Measurements from ENCODE around the gene SLC7A6OS.

The SLC7A6OS gene

GRCh38 chr16:68344252-68344651 is 33.5 kb upstream of the SLC7A6OS start:
- DNase-seq (ENCODE audit: low read depth): peak; percentile 42

DNA sequence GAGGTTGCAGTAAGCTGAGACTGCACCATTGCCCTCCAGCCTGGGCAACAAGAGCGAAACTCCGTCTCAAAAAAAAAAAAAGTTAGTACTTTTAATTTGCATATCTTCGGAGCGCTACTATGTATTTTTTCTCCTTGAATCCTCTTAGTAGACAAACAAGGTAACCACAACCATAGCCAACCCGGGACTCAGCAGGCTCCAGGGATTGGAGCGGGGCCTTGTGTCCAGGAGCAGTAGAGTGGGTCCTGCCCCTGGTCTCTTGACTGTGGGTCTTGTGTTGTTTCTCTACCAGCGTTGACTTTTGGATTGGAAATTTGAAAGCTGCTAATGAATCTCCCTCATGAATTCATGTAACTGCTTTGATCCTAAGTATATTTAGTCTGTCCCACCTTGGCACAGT is 32.4 kb upstream of the SLC7A6OS start:
- DNase-seq (ENCODE audit: low read depth): no peak

- no peak for DNase-seq (ENCODE audit: low read depth)
Observed at GRCh38 chr16:68342620-68343019, 31.9 kb upstream of the SLC7A6OS start.

- no peak for DNase-seq (ENCODE audit: low read depth)
Observed at GRCh38 chr16:68339214-68339613, 28.5 kb upstream of the SLC7A6OS start.

GRCh38 chr16:68338326-68339119 is 27.8 kb upstream of the SLC7A6OS start:
- no peak for DNase-seq (ENCODE audit: low read depth)

GRCh38 chr16:68335175-68335574 is 24.4 kb upstream of the SLC7A6OS start:
- DNase-seq (ENCODE audit: low read depth): peak; percentile 45

- DNase-seq (ENCODE audit: low read depth): peak; percentile 83
Observed at GRCh38 chr16:68332411-68333121, 21.8 kb upstream of the SLC7A6OS start.

GRCh38 chr16:68331879-68332410 is 21.2 kb upstream of the SLC7A6OS start:
- peak; percentile 50 for DNase-seq (ENCODE audit: low read depth)

DNA sequence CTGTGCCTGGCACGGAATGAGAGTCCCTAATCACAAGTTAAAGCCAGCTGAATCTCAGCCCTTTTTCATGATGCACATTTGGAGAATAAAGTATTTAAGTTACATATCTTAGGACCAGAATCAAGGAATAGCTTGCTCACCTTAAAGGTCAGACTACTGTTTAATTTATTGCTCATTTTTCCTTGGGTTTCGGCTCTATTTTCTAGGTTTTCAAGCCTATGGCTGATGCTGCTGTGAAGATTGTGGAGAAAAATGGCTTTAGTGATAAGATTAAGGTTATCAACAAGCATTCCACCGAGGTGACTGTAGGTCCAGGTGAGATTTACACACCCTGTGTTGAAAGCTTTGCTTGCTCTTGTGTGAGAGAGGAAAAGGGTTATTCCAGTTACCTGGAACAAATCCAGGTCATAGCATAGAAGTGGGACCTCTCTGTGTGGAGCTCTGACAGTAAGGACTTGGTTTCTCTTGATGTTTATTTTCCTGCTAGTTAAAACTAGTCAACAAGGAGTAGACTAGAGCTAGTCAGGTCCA is 18.2 kb upstream of the SLC7A6OS start:
- DNase-seq (ENCODE audit: low read depth): peak; percentile 22

DNA sequence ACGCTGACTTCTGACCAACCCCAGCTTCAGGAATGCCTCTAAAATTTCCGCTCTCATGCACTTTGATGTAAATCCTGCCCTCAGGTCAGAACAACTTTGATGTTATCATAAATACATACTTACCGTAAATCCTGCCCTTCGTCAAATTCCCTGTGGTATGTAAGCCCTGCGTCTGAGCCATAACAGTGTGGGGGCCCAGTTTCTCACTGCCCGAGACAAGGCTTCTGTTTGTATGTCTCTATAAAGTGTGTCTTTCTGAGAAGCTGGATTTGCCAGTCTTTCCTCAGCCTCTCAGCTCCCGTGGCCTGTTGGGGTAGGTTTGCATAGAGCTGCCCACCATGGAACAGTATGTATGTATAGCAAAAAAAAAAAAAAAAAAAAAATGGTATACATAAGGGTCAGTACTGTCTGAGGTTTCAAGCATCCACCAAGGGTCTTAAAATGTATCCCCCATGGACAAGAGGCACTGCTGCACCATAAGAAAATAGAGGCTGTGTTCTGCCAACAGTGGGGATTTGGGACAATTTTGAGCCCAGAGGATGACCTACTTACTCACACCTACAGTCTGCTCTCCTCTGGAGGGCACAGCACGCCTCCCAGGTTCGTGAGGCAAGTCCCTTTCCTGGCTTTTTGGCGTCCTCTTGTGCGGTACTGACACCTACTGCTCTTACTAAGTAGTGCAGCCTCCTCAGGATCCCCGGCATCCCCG is 17.6 kb upstream of the SLC7A6OS start:
- DNase-seq (ENCODE audit: low read depth): peak; percentile 89

DNA sequence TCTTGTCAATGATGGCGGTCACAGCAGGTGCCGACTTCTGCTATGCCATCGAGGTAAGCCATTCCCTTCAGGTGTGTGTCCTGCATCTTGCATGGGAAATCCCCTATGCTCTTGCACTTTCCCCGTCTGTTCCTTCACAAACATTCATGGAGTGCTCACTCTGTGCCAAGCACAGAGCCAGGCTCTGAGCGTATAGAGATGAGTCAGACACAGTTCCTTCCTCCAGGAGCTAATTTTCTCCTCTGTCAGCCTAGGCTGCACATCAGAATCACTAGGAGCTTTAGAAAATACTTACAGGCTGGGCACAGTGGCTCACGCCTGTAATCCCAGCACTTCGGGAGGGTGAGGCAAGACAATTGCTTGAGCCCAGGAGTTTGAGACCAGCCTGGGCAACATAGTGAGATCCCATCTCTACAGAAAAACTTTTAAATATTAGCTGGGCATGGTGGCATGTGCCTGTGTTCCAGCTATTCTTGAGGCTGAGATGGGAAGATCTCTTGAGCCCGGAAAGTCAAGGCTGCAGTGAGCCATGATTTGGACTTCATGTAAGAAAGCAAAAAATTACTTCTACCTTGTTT is 14.1 kb upstream of the SLC7A6OS start:
- no peak for DNase-seq (ENCODE audit: low read depth)

- DNase-seq (ENCODE audit: low read depth): no peak
Observed at GRCh38 chr16:68324336-68324735, 13.6 kb upstream of the SLC7A6OS start.

DNA sequence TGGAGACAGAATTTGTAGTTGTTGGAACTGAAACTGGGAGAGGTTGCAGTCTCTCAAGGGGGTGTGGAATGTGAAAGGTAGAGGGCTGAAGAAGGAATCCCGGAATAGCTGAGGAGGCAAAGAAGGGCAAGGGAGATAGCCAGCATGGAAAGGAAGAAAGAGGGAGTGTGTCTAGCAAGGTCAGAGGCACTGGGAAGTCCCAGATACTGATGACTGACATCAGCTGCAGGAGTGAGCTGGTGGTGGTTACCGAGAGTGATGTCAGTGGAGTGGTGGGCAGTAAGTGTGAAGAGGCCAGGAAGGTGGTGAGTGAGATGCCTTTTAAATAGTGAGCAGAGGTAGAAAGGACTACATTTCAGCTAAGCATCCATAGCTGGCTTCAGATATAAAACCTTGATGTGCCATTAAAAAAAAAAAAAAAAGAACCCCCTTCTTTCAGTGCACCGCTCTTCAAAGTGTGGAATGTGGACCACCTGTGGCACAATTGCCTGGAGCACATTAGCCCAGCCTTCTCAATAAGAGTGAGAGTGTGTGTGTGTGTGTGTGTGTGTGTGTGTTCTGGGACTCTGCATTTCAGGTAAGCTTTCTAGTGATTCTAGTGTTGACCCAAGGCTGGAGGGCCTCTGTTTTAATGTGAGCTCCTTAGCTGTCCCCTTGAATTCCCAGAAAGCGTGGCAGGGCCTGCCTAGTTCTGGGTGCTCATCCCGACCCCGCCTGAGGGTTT is 8.6 kb upstream of the SLC7A6OS start:
- no peak for DNase-seq (ENCODE audit: low read depth)

DNA sequence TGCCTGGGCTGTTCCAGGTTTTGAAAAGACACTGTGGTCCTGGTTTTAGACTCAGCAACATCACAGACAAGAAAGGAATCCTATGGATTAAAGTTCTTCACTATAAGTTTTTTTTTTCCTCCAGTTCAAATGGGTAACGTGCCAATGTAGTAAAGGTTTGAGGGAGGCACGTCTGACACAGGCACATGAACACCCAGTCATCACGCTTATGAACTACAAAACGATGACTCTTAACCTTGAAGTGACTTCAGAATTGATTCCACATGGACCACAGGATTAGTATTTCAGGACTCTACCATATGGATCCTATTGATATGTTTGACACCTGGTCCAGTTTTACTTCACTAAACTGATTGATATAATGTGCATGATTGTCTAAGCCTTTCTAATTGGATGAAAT is 2.4 kb upstream of the SLC7A6OS start:
- no peak for DNase-seq (ENCODE audit: low read depth)

GRCh38 chr16:68310437-68310773 is 341 bp downstream of the SLC7A6OS start:
- no peak for DNase-seq (ENCODE audit: low read depth)

- DNase-seq (ENCODE audit: low read depth): no peak
Observed at GRCh38 chr16:68309799-68310198, 947 bp downstream of the SLC7A6OS start.

DNA sequence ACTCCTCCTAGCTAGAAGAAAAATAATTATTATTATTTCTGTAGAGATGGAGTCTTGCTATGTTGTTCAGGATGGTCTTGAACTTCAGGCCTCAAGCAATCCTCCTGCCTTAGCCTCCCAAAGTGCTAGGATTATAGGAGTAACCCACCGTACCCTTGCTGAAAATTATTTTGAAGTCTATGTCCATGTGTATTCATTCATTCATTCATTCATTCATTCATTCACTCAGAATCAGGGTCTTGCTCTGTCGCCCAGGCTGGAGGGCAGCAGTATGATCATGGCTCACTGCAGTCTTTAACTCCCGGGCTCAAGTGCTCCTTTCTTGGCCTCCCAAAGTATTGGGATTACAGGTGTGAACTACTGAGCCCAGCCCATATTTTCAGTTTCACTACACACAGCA is 4.1 kb downstream of the SLC7A6OS start:
- DNase-seq (ENCODE audit: low read depth): no peak

- DNase-seq (ENCODE audit: low read depth): peak; percentile 59
Observed at GRCh38 chr16:68300734-68301459, 9.8 kb downstream of the SLC7A6OS start.

- DNase-seq (ENCODE audit: low read depth): no peak
Observed at GRCh38 chr16:68299571-68300453, 10.9 kb downstream of the SLC7A6OS start.
